T-helper 22 cell (primary cell): Measurements from ENCODE around the gene ZNF106.

Experiments
- DNase-seq: peaks from one replicate; pipeline ENCODE4 v3.0.0-alpha.2; 2020; ENCODE audit warnings: low read depth

ZNF106 gene

DNA sequence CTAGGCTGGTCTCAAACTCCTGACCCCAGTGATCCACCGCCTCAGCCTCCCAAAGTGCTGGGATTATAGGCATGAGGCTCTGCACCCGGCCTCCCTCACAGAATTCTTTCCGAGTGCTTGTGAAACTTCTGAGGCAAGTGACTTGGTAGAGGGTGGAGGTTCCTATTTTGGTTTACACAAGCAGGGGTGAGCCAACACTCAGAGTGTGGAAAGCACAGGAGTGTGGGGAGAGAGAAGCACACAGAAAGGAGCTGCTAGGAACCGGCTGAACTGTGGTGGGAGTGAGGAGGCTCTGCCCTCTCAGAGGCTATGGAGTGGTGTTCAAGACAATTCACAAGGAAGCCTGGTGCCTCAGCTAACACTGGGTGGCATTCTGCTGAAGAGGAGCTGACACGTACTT is 123.9 kb downstream of the ZNF106 start:
- no peak for DNase-seq

DNA sequence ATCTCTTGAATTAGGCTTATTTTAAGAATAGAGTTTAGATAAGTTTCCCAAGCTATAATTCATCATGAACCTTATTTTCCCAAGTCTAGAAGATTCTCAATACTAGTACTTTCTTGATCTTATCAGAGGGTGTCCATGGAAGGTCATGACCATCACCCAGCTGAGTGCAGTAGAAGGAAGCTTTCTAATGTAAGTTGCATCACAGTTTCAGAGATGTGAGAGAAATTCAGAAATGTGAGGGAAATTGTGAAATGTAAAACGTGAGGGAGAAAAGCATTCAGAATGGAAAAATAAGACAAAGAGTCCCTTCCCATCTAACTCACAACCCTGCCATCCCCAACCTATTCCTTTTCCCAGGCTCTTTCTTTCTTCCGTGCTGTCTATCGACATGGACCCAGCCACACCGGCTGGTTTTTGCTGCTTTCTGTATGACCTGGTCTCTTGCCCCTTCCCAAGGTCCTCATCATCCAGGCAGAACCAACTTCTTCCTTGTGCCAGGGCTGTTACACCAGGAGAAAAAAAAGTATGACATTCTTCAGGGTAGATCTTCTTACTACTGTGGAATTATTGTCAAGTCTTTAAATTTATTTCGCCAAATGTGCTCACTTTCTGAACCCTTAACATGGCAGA is 124.9 kb downstream of the ZNF106 start:
- DNase-seq = no peak

DNA sequence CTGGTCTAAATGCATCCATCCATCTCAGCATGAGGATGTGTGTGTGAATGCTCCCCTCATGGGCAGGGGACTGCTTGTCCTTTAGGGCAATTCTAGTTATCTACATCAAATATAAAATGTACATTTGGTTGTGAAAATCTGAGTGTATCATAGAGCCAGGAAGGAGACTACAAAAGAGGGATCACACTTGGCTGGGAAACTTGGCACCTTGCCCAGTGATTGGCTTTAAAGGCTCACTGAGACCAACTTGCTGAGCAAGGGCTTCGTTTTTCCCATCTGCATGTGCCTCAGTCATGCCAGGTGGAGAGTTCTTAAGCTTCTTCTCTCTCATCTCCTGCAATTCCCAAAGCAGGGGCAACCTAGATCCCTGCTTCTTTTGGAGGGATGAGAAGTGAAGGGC is 126.4 kb downstream of the ZNF106 start:
- no peak for DNase-seq

DNA sequence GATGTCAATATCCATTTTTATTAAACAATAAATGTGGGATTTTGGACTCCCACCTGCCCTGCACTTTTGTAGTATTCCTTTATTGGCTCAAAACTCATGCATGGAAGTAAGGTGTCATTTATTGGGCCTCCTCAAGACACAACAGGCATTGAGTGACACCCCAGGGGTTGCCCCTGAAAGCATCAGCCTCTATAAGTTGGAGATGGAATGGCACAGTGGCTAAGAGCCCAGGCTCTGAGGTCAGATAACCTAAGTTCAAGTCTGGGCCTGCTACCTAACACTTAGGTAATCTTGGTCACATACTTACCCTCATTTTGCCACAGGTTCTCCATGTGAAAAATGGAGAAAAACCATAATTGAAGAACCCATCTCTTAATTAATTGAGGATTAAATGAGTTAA is 127.0 kb downstream of the ZNF106 start:
- no peak for DNase-seq

DNA sequence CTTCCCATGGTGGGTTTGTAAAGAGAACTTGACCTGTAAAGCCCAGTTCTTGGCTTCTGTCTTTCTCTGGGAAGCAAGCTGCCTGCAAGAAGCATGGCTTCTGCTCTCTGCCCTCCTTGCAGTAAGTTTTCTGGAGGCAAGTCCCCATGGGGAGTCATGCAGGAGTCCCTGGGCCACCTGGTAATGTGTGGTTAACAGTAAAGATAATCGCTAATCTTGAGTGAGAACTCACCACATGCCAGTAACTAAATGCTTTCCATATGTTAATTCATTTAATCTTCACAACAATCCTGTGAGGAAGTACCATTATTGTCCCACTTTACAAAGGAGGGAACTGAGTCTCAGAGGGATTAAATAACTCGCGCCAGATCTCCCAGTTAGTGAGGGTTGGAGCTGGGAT is 127.5 kb downstream of the ZNF106 start:
- no peak for DNase-seq
